Measurements from ENCODE around the gene APCDD1L.

Gene APCDD1L

GRCh38 chr20:58432186-58432954 lies 82.8 kb downstream of the APCDD1L start:
- Histone ChIP-seq H4K8ac (ENCODE audit: low read depth, low read length) (no peak overlapping the region), H3K4ac (ENCODE audit: low read length) (no peak overlapping the region), H2AFZ (ENCODE audit: low read length) (no peak overlapping the region), H2BK15ac (ENCODE audit: low read length) (no peak overlapping the region), H2BK120ac (ENCODE audit: low read depth, low read length) (no peak overlapping the region), H3K9me3 (replicated peaks in 1 of 2; ENCODE audit: control insufficient read depth in 2 of 2, insufficient read depth in 1 of 2, low read depth in 1 of 2, low read length in 2 of 2) (peaks cover 1 to 10% of the 10 kb centered on the region in 2 donors), H2BK12ac (ENCODE audit: low read length) (no peak overlapping the region), H3K4me2 (ENCODE audit: insufficient read depth, low read length, poor library complexity, severe bottlenecking) (no peak overlapping the region), H3K23ac (ENCODE audit: low read depth, low read length, poor library complexity) (no peak overlapping the region), H3K14ac (ENCODE audit: low read length) (no peak overlapping the region), H3K18ac (ENCODE audit: low read length) (no peak overlapping the region), H3K36me3 (replicated peaks in 1 of 2; ENCODE audit: control insufficient read depth in 2 of 2, insufficient read depth in 2 of 2, low read length in 2 of 2) (peaks cover 0 to 64% of the 10 kb centered on the region in 2 donors), H3K27ac (replicated peaks; ENCODE audit: low read length) (no peak overlapping the region), H3K9ac (ENCODE audit: low read depth, low read length, poor library complexity) (no peak overlapping the region), H2BK5ac (ENCODE audit: low read length) (no peak overlapping the region), H3K4me3 (ENCODE audit: low read length in 2 of 2) (no peak overlapping the region), H3K4me1 (ENCODE audit: control insufficient read depth in 2 of 2, insufficient read depth in 1 of 2, low read depth in 1 of 2, low read length in 2 of 2) (no peaks in the 10 kb centered on the region), H4K91ac (ENCODE audit: low read depth, low read length, poor library complexity) (no peak overlapping the region), H2AK5ac (ENCODE audit: low read depth, low read length) (no peak overlapping the region), H3K27me3 (ENCODE audit: control insufficient read depth in 3 of 3, insufficient read depth in 3 of 3, low read depth in 1 of 3, low read length in 3 of 3) (no peaks in the 10 kb centered on the region), H3K79me1 (ENCODE audit: low read depth, low read length) (peaks cover 7% of the 10 kb centered on the region)
- no peak for DNase-seq (ENCODE audit: low spot score)
- WGBS, 2 donors (ENCODE audit: extremely low coverage in 2 of 2, insufficient read length in 2 of 2, insufficient replicate concordance in 1 of 2), result no CpG with 5 or more reads among the region's 3 CpGs

GRCh38 chr20:58431134-58431533 lies 84.1 kb downstream of the APCDD1L start:
- H3K4me3 ChIP-seq (ENCODE audit: low read length in 2 of 2), result no peak overlapping the region
- no peaks in the 10 kb centered on the region for H3K4me1 ChIP-seq (ENCODE audit: control insufficient read depth in 2 of 2, insufficient read depth in 1 of 2, low read depth in 1 of 2, low read length in 2 of 2)
- peaks cover 2 to 62% of the 10 kb centered on the region in 2 donors for H3K36me3 ChIP-seq (replicated peaks in 1 of 2; ENCODE audit: control insufficient read depth in 2 of 2, insufficient read depth in 2 of 2, low read length in 2 of 2)
- H3K79me1 ChIP-seq (ENCODE audit: low read depth, low read length), result peaks cover 7% of the 10 kb centered on the region
- H3K9me3 ChIP-seq (replicated peaks in 1 of 2; ENCODE audit: control insufficient read depth in 2 of 2, insufficient read depth in 1 of 2, low read depth in 1 of 2, low read length in 2 of 2), result peaks cover 1 to 21% of the 10 kb centered on the region in 2 donors
- no peak overlapping the region for H2BK12ac ChIP-seq (ENCODE audit: low read length)
- H3K9ac ChIP-seq (ENCODE audit: low read depth, low read length, poor library complexity), result no peak overlapping the region
- H3K27ac ChIP-seq (replicated peaks; ENCODE audit: low read length), result no peak overlapping the region
- no peak overlapping the region for H3K4ac ChIP-seq (ENCODE audit: low read length)
- no peak overlapping the region for H4K91ac ChIP-seq (ENCODE audit: low read depth, low read length, poor library complexity)
- no peak overlapping the region for H2AFZ ChIP-seq (ENCODE audit: low read length)
- no peaks in the 10 kb centered on the region for H3K27me3 ChIP-seq (ENCODE audit: control insufficient read depth in 3 of 3, insufficient read depth in 3 of 3, low read depth in 1 of 3, low read length in 3 of 3)
- no peak overlapping the region for H2BK120ac ChIP-seq (ENCODE audit: low read depth, low read length)
- no peak overlapping the region for H4K8ac ChIP-seq (ENCODE audit: low read depth, low read length)
- H3K23ac ChIP-seq (ENCODE audit: low read depth, low read length, poor library complexity), result no peak overlapping the region
- H2AK5ac ChIP-seq (ENCODE audit: low read depth, low read length), result no peak overlapping the region
- no peak overlapping the region for H2BK15ac ChIP-seq (ENCODE audit: low read length)
- H3K4me2 ChIP-seq (ENCODE audit: insufficient read depth, low read length, poor library complexity, severe bottlenecking), result no peak overlapping the region
- WGBS, 2 donors (ENCODE audit: extremely low coverage in 2 of 2, insufficient read length in 2 of 2, insufficient replicate concordance in 1 of 2), result no CpG with 5 or more reads among the region's 2 CpGs
- no peak overlapping the region for H3K14ac ChIP-seq (ENCODE audit: low read length)
- no peak overlapping the region for H3K18ac ChIP-seq (ENCODE audit: low read length)
- DNase-seq (ENCODE audit: low spot score), result no peak
- H2BK5ac ChIP-seq (ENCODE audit: low read length), result no peak overlapping the region

DNA sequence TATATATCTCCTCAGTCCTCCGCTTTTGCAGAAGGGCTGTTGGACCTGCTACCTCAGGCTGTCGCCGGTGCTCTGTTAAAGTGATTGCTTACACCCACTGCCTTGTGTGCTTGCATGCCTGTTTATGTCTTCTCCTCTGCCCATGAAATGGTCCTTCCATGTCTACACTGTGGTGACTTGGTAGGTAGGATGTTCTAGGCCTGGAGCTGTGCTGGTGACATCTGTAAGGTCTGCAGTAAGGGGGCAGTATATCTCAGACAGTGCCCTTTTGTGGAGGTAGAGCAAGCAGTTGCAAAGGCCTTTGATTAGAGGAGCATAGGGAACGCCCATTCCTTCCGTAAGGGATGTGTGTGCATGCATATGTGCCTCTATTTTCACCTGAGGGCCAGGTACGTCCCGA lies 85.9 kb downstream of the APCDD1L start:
- no peak overlapping the region for H3K4me3 ChIP-seq (ENCODE audit: low read length in 2 of 2)
- no peak overlapping the region for H4K91ac ChIP-seq (ENCODE audit: low read depth, low read length, poor library complexity)
- H2BK5ac ChIP-seq (ENCODE audit: low read length), result no peak overlapping the region
- no peak overlapping the region for H3K18ac ChIP-seq (ENCODE audit: low read length)
- peaks cover 2 to 61% of the 10 kb centered on the region in 2 donors for H3K36me3 ChIP-seq (replicated peaks in 1 of 2; ENCODE audit: control insufficient read depth in 2 of 2, insufficient read depth in 2 of 2, low read length in 2 of 2)
- H3K79me1 ChIP-seq (ENCODE audit: low read depth, low read length), result peaks cover 5% of the 10 kb centered on the region
- no peak overlapping the region for H3K14ac ChIP-seq (ENCODE audit: low read length)
- H2AFZ ChIP-seq (ENCODE audit: low read length), result no peak overlapping the region
- DNase-seq (ENCODE audit: low spot score), result no peak
- no peak overlapping the region for H3K9ac ChIP-seq (ENCODE audit: low read depth, low read length, poor library complexity)
- H3K9me3 ChIP-seq (replicated peaks in 1 of 2; ENCODE audit: control insufficient read depth in 2 of 2, insufficient read depth in 1 of 2, low read depth in 1 of 2, low read length in 2 of 2), result peaks cover 1 to 21% of the 10 kb centered on the region in 2 donors
- H4K8ac ChIP-seq (ENCODE audit: low read depth, low read length), result no peak overlapping the region
- no CpG with 5 or more reads among the region's 7 CpGs for WGBS, 2 donors (ENCODE audit: extremely low coverage in 2 of 2, insufficient read length in 2 of 2, insufficient replicate concordance in 1 of 2)
- no peak overlapping the region for H3K27ac ChIP-seq (replicated peaks; ENCODE audit: low read length)
- H2BK15ac ChIP-seq (ENCODE audit: low read length), result no peak overlapping the region
- H2AK5ac ChIP-seq (ENCODE audit: low read depth, low read length), result no peak overlapping the region
- no peak overlapping the region for H2BK12ac ChIP-seq (ENCODE audit: low read length)
- H2BK120ac ChIP-seq (ENCODE audit: low read depth, low read length), result no peak overlapping the region
- no peak overlapping the region for H3K23ac ChIP-seq (ENCODE audit: low read depth, low read length, poor library complexity)
- no peak overlapping the region for H3K4me2 ChIP-seq (ENCODE audit: insufficient read depth, low read length, poor library complexity, severe bottlenecking)
- H3K4me1 ChIP-seq (ENCODE audit: control insufficient read depth in 2 of 2, insufficient read depth in 1 of 2, low read depth in 1 of 2, low read length in 2 of 2), result peaks cover 0 to 2% of the 10 kb centered on the region in 2 donors
- H3K4ac ChIP-seq (ENCODE audit: low read length), result no peak overlapping the region
- H3K27me3 ChIP-seq (ENCODE audit: control insufficient read depth in 3 of 3, insufficient read depth in 3 of 3, low read depth in 1 of 3, low read length in 3 of 3), result no peaks in the 10 kb centered on the region

DNA sequence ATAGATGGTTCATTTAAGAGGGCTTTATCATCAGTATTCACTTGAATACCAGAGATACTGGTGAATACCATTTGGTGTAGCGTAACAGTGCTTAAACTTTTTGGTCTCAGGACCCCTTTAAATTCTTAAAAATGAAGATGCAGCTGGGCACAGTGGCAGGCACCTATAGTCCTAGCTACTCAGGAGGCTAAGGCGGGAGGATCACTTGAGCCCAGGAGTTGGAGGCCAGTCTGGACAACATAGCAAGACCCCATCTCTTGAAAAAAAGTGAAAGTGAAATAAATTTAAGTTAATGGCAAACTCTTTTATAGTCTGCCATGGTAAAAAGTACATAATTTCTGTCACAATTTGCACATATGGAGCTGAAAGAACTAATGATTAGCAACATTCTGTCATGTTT lies 86.8 kb downstream of the APCDD1L start:
- no CpG with 5 or more reads among the region's 2 CpGs for WGBS, 2 donors (ENCODE audit: extremely low coverage in 2 of 2, insufficient read length in 2 of 2, insufficient replicate concordance in 1 of 2)
- Histone ChIP-seq H2AFZ (ENCODE audit: low read length) (no peak overlapping the region), H3K27me3 (ENCODE audit: control insufficient read depth in 3 of 3, insufficient read depth in 3 of 3, low read depth in 1 of 3, low read length in 3 of 3) (no peaks in the 10 kb centered on the region), H3K4me3 (ENCODE audit: low read length in 2 of 2) (no peak overlapping the region), H2BK120ac (ENCODE audit: low read depth, low read length) (no peak overlapping the region), H3K14ac (ENCODE audit: low read length) (no peak overlapping the region), H3K23ac (ENCODE audit: low read depth, low read length, poor library complexity) (no peak overlapping the region), H2BK12ac (ENCODE audit: low read length) (no peak overlapping the region), H3K36me3 (replicated peaks in 1 of 2; ENCODE audit: control insufficient read depth in 2 of 2, insufficient read depth in 2 of 2, low read length in 2 of 2) (peaks cover 2 to 67% of the 10 kb centered on the region in 2 donors), H2BK5ac (ENCODE audit: low read length) (no peak overlapping the region), H3K79me1 (ENCODE audit: low read depth, low read length) (peaks cover 5% of the 10 kb centered on the region), H3K27ac (replicated peaks; ENCODE audit: low read length) (no peak overlapping the region), H2AK5ac (ENCODE audit: low read depth, low read length) (no peak overlapping the region), H3K9ac (ENCODE audit: low read depth, low read length, poor library complexity) (no peak overlapping the region), H3K9me3 (replicated peaks in 1 of 2; ENCODE audit: control insufficient read depth in 2 of 2, insufficient read depth in 1 of 2, low read depth in 1 of 2, low read length in 2 of 2) (peaks cover 1 to 21% of the 10 kb centered on the region in 2 donors), H3K4me2 (ENCODE audit: insufficient read depth, low read length, poor library complexity, severe bottlenecking) (no peak overlapping the region), H4K8ac (ENCODE audit: low read depth, low read length) (no peak overlapping the region), H3K18ac (ENCODE audit: low read length) (no peak overlapping the region), H4K91ac (ENCODE audit: low read depth, low read length, poor library complexity) (no peak overlapping the region), H3K4me1 (ENCODE audit: control insufficient read depth in 2 of 2, insufficient read depth in 1 of 2, low read depth in 1 of 2, low read length in 2 of 2) (peaks cover 0 to 7% of the 10 kb centered on the region in 2 donors), H2BK15ac (ENCODE audit: low read length) (no peak overlapping the region), H3K4ac (ENCODE audit: low read length) (no peak overlapping the region)
- no peak for DNase-seq (ENCODE audit: low spot score)
